ENCODE data around the gene DNAJA2.

The DNAJA2 gene

GRCh38 chr16:46975165-46975564 is 1.7 kb upstream of the DNAJA2 start:
- no peaks in the 10 kb centered on the region for H3K27me3 ChIP-seq (replicated peaks)
- in situ Hi-C loops (cut with HindIII; ENCODE audit: low pct_ligation_motif_present, low sequenced_read_pairs), result no loop called here
- TF ChIP-seq CTCF (IDR thresholded peaks at IDR 0.05; ENCODE audit: low read depth, low read length, missing control alignments), result no peak
- H3K4me3 ChIP-seq (ENCODE audit: low read depth, low read length), result no peak overlapping the region
- no peak for DNase-seq
- peaks cover 4% of the 10 kb centered on the region for H3K36me3 ChIP-seq (replicated peaks)
- H3K27ac ChIP-seq, result no peak overlapping the region

GRCh38 chr16:46974352-46974751 is 878 bp upstream of the DNAJA2 start:
- in situ Hi-C loops (cut with HindIII; ENCODE audit: low pct_ligation_motif_present, low sequenced_read_pairs), result no loop called here
- Histone ChIP-seq H3K4me3 (ENCODE audit: low read depth, low read length) (peak overlapping the region; percentile 83), H3K36me3 (replicated peaks) (peaks cover 8% of the 10 kb centered on the region), H3K27ac (no peak overlapping the region), H3K27me3 (replicated peaks) (no peaks in the 10 kb centered on the region)
- peak; percentile 32 for TF ChIP-seq CTCF (IDR thresholded peaks at IDR 0.05; ENCODE audit: low read depth, low read length, missing control alignments)
- DNase-seq, result no peak

- TF ChIP-seq CTCF (IDR thresholded peaks at IDR 0.05; ENCODE audit: low read depth, low read length, missing control alignments), result no peak
- Histone ChIP-seq H3K4me3 (ENCODE audit: low read depth, low read length) (peak overlapping the region; percentile 83), H3K36me3 (replicated peaks) (peaks cover 12% of the 10 kb centered on the region), H3K27me3 (replicated peaks) (no peaks in the 10 kb centered on the region), H3K27ac (peak overlapping the region; percentile 93)
- in situ Hi-C loops (cut with HindIII; ENCODE audit: low pct_ligation_motif_present, low sequenced_read_pairs), result no loop called here
- DNase-seq, result no peak
These were observed 486 bp upstream of the DNAJA2 start for GRCh38 chr16:46973996-46974324.

- TF ChIP-seq CTCF (IDR thresholded peaks at IDR 0.05; ENCODE audit: low read depth, low read length, missing control alignments), result no peak
- Histone ChIP-seq H3K27me3 (replicated peaks) (no peaks in the 10 kb centered on the region), H3K27ac (peak overlapping the region; percentile 93), H3K4me3 (ENCODE audit: low read depth, low read length) (peak overlapping the region; percentile 83), H3K36me3 (replicated peaks) (peaks cover 25% of the 10 kb centered on the region)
- in situ Hi-C loops (cut with HindIII; ENCODE audit: low pct_ligation_motif_present, low sequenced_read_pairs), result no loop called here
- DNase-seq, result peak; percentile 5
These were observed 856 bp downstream of the DNAJA2 start for GRCh38 chr16:46972429-46973206.

GRCh38 chr16:46971271-46971670 is 2.2 kb downstream of the DNAJA2 start:
- H3K4me3 ChIP-seq (ENCODE audit: low read depth, low read length), result no peak overlapping the region
- DNase-seq, result no peak
- H3K27me3 ChIP-seq (replicated peaks), result no peaks in the 10 kb centered on the region
- no peak overlapping the region for H3K27ac ChIP-seq
- TF ChIP-seq CTCF (IDR thresholded peaks at IDR 0.05; ENCODE audit: low read depth, low read length, missing control alignments), result no peak
- H3K36me3 ChIP-seq (replicated peaks), result peaks cover 39% of the 10 kb centered on the region
- in situ Hi-C loops (cut with HindIII; ENCODE audit: low pct_ligation_motif_present, low sequenced_read_pairs), result no loop called here

- in situ Hi-C loops (cut with HindIII; ENCODE audit: low pct_ligation_motif_present, low sequenced_read_pairs), result no loop called here
- H3K27ac ChIP-seq, result no peak overlapping the region
- DNase-seq, result no peak
- no peak overlapping the region for H3K4me3 ChIP-seq (ENCODE audit: low read depth, low read length)
- TF ChIP-seq CTCF (IDR thresholded peaks at IDR 0.05; ENCODE audit: low read depth, low read length, missing control alignments), result no peak
- H3K27me3 ChIP-seq (replicated peaks), result no peaks in the 10 kb centered on the region
- H3K36me3 ChIP-seq (replicated peaks), result peaks cover 48% of the 10 kb centered on the region
These were observed 3.4 kb downstream of the DNAJA2 start for GRCh38 chr16:46970089-46970488.

All from brain microvascular endothelial cell (primary cell).